Upper lobe of left lung (tissue), 4 donors: Measurements from ENCODE around the gene PAFAH1B1.
A peak's percentile ranks its signal among the peaks of the same experiment; 100 is the strongest.

Experiments
- CTCF ChIP-seq, 6 experiments: fragments of 450-650 bp in 4 of 6; fragments of 200-600 bp in 2 of 6; sonication (generic) in 2 of 6; IDR thresholded peaks; one replicate each; pipeline ENCODE4 v1.5.1; 2016 to 2019; ENCODE audit warnings: antibody characterized with exemption in 6 of 6
- POLR2A ChIP-seq, 4 donors: fragments of 450-650 bp; IDR thresholded peaks; one replicate each; pipeline ENCODE4 v1.5.1; 2016 to 2017; ENCODE audit warnings: antibody characterized with exemption in 4 of 4, mild to moderate bottlenecking in 2 of 4

GRCh38 chr17:2711608-2712299 lies 118.3 kb downstream of the PAFAH1B1 start, which contains the start of gene CLUH:
- peak in 2 of 6 experiments; percentile 12 to 50 for TF ChIP-seq CTCF (IDR thresholded peaks at IDR 0.05)
- TF ChIP-seq POLR2A (IDR thresholded peaks at IDR 0.05), result peak in 3 of 4 donors; percentile 40 to 89 (median 86)
